WTC11 (cell line): ENCODE data around the gene CDKN2B. TPM values are rescaled to one million over a fixed set of nuclear protein-coding genes. Genes with fewer than 3 reads are reported as not detected.

Source experiments
- ATAC-seq: fragments of 200-7000 bp; cut with Tn5 transposase; 2 replicates; pipeline ENCODE4 v1.10.0; 2021; ENCODE audit warnings: mild to moderate bottlenecking, moderate library complexity
- CTCF ChIA-PET: fragments of 300-600 bp; sonication (Branson Sonifier 250); formaldehyde crosslinking; loops from one replicate; lab custom pipeline; 2021; ENCODE audit warnings: antibody characterized with exemption; lab: Charles Lee
- POLR2A ChIA-PET: fragments of 350-600 bp; sonication (Branson Sonifier 250); formaldehyde crosslinking; loops from one replicate; lab custom pipeline; 2021; ENCODE audit warnings: antibody characterized with exemption; lab: Charles Lee
- DNase-seq: peaks from one replicate; pipeline ENCODE4 v3.0.0; 2021; ENCODE audit warnings: low spot score
- H3K27ac Mint-ChIP-seq: 2 replicates; pipeline ENCODE4 v1.8.0; 2021; ENCODE audit warnings: mixed read lengths
- H3K27me3 Mint-ChIP-seq: 2 replicates; pipeline ENCODE4 v1.8.0; 2021; ENCODE audit warnings: low read depth, mild to moderate bottlenecking, moderate library complexity, mixed read lengths
- H3K36me3 Mint-ChIP-seq: 2 replicates; pipeline ENCODE4 v1.8.0; 2021; ENCODE audit warnings: mixed read lengths
- H3K4me1 Mint-ChIP-seq: 2 replicates; pipeline ENCODE4 v1.8.0; 2022; ENCODE audit warnings: mixed read lengths
- H3K4me3 Mint-ChIP-seq: 2 replicates; pipeline ENCODE4 v1.8.0; 2021; ENCODE audit warnings: mild to moderate bottlenecking, moderate library complexity, mixed read lengths
- H3K9me3 Mint-ChIP-seq: 2 replicates; pipeline ENCODE4 v1.8.0; 2021; ENCODE audit warnings: mixed read lengths
- CREB1 ChIP-seq: sonication (generic); formaldehyde crosslinking; IDR thresholded peaks from 2 replicates; pipeline ENCODE4 v1.8.0; 2023; ENCODE audit warnings: mild to moderate bottlenecking, missing genetic modification reagents
- E2F1 ChIP-seq: sonication (generic); formaldehyde crosslinking; IDR thresholded peaks from 2 replicates; pipeline ENCODE4 v1.8.0; 2022; ENCODE audit warnings: mild to moderate bottlenecking, missing genetic modification reagents
- E2F5 ChIP-seq: sonication (generic); formaldehyde crosslinking; IDR thresholded peaks from 2 replicates; pipeline ENCODE4 v1.8.1; 2022; ENCODE audit warnings: mild to moderate bottlenecking, moderate library complexity, missing genetic modification reagents
- ELF4 ChIP-seq: sonication (generic); formaldehyde crosslinking; IDR thresholded peaks from 2 replicates; pipeline ENCODE4 v1.8.1; 2022; ENCODE audit warnings: low read depth, mild to moderate bottlenecking, moderate library complexity, missing genetic modification reagents
- ERG ChIP-seq: fragments of 250-450 bp; sonication (Bioruptor Pico); IDR thresholded peaks from 2 replicates; pipeline ENCODE4 v1.8.0; 2021; ENCODE audit warnings: mild to moderate bottlenecking
- GRHL2 ChIP-seq: fragments of 250-450 bp; sonication (Bioruptor Pico); IDR thresholded peaks from 2 replicates; pipeline ENCODE4 v1.8.0; 2022; ENCODE audit warnings: mild to moderate bottlenecking, moderate library complexity; ENCODE audit not compliant: insufficient replicate concordance, severe bottlenecking
- IRF2 ChIP-seq: sonication (generic); formaldehyde crosslinking; IDR thresholded peaks from 2 replicates; pipeline ENCODE4 v1.8.0; 2022; ENCODE audit warnings: low read depth, missing genetic modification reagents, borderline replicate concordance
- NR1H2 ChIP-seq: sonication (generic); formaldehyde crosslinking; IDR thresholded peaks from 2 replicates; pipeline ENCODE4 v1.9.0; 2021; ENCODE audit warnings: mild to moderate bottlenecking, moderate library complexity, missing genetic modification reagents
- NR2C2 ChIP-seq: sonication (generic); formaldehyde crosslinking; IDR thresholded peaks from 2 replicates; pipeline ENCODE4 v1.8.0; 2022; ENCODE audit warnings: mild to moderate bottlenecking, missing genetic modification reagents
- RELA ChIP-seq: sonication (generic); formaldehyde crosslinking; IDR thresholded peaks from 2 replicates; pipeline ENCODE4 v1.8.1; 2022; ENCODE audit warnings: missing genetic modification reagents, mild to moderate bottlenecking, borderline replicate concordance
- SOX15 ChIP-seq: fragments of 250-450 bp; sonication (Bioruptor Pico); IDR thresholded peaks from 2 replicates; pipeline ENCODE4 v1.9.0; 2021; ENCODE audit warnings: mild to moderate bottlenecking
- TEAD1 ChIP-seq: sonication (generic); formaldehyde crosslinking; IDR thresholded peaks from 2 replicates; pipeline ENCODE4 v1.8.0; 2022; ENCODE audit warnings: mild to moderate bottlenecking, missing genetic modification reagents
- ZBTB21 ChIP-seq: sonication (generic); formaldehyde crosslinking; IDR thresholded peaks from 2 replicates; pipeline ENCODE4 v1.8.1; 2023; ENCODE audit warnings: mild to moderate bottlenecking, missing genetic modification reagents, borderline replicate concordance
- ZNF121 ChIP-seq: sonication (generic); formaldehyde crosslinking; IDR thresholded peaks from 2 replicates; pipeline ENCODE4 v1.8.0; 2023; ENCODE audit warnings: missing genetic modification reagents
- ZNF219 ChIP-seq: sonication (generic); formaldehyde crosslinking; IDR thresholded peaks from 2 replicates; pipeline ENCODE4 v1.8.0; 2023; ENCODE audit warnings: missing genetic modification reagents, mild to moderate bottlenecking, borderline replicate concordance
- ZNF263 ChIP-seq: sonication (generic); formaldehyde crosslinking; IDR thresholded peaks from 2 replicates; pipeline ENCODE4 v1.8.1; 2022; ENCODE audit warnings: low read depth, mild to moderate bottlenecking, moderate library complexity, missing genetic modification reagents
- ZNF317 ChIP-seq: sonication (generic); formaldehyde crosslinking; IDR thresholded peaks from 2 replicates; pipeline ENCODE4 v1.8.1; 2023; ENCODE audit warnings: low read depth, mild to moderate bottlenecking, moderate library complexity, missing genetic modification reagents, borderline replicate concordance
- ZNF671 ChIP-seq: fragments of 250-450 bp; sonication (Bioruptor Pico); IDR thresholded peaks from 2 replicates; pipeline ENCODE4 v1.8.0; 2021; ENCODE audit warnings: mild to moderate bottlenecking
- total RNA-seq: library from RNA; stranded (reverse); gene quantifications from 3 replicates; pipeline ENCODE4 v1.2.3, GENCODE V29; 2021
- TF ChIP-seq, protein P1 (sequence below): fragments of 250-450 bp; sonication (Bioruptor Pico); IDR thresholded peaks from 2 replicates; pipeline ENCODE4 v1.9.0; 2021; ENCODE audit warnings: mild to moderate bottlenecking
- TF ChIP-seq, protein P2 (sequence below): sonication (generic); formaldehyde crosslinking; IDR thresholded peaks from 2 replicates; pipeline ENCODE4 v1.8.0; 2022; ENCODE audit warnings: mild to moderate bottlenecking, missing genetic modification reagents
- TF ChIP-seq, protein P3 (sequence below): sonication (generic); formaldehyde crosslinking; IDR thresholded peaks from 2 replicates; pipeline ENCODE4 v1.8.1; 2023; ENCODE audit warnings: mild to moderate bottlenecking, missing genetic modification reagents

The CDKN2B gene
- total RNA-seq, 1 experiment from 2014 or later: 0.13 TPM

DNA sequence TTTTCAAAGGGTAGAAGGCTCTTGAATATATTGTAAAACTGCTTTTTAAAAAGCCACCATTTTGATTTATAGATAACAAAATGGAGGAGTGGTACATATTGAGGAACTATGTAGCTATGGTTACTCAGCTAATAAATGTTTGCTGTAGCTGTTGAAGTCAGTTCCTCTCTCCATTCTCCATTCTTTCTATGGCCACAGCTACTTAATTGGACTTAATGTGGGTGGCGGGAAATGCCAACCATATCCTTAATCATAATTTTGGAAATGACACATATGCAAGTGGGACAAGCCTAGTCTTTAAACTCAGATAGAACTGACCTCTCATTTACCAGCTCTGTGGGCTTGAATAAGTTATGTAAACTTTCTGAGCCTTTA is 25.6 kb downstream of the CDKN2B start (continued):
- TF ChIP-seq ZNF317 (CRISPR knock-in tag) (no peak), ZNF121 (no peak), ELF4 (no peak), IRF2 (CRISPR knock-in tag) (no peak), ERG (CRISPR knock-in tag) (no peak), NR2C2 (CRISPR knock-in tag) (no peak)

- ChIA-PET CTCF (interaction anchor here (1.4 to 1.5 kb wide), 2 partner anchors 14 to 25 kb away, joined by 3 to 5 read pairs; no protein-coding TSS in a partner anchor), POLR2A (no interaction called here)
- H3K27me3 Mint-ChIP-seq: peaks cover 98% of the 10 kb centered on the region
- no peak for ATAC-seq
- H3K27ac Mint-ChIP-seq: no peak overlapping the region
- H3K9me3 Mint-ChIP-seq: no peaks in the 10 kb centered on the region
- no peak for TF ChIP-seq IRF2 (CRISPR knock-in tag)
- TF ChIP-seq NR1H2: no peak
- TF ChIP-seq ZBTB21 (CRISPR knock-in tag): no peak
- no peak for TF ChIP-seq RELA (CRISPR knock-in tag)
- TF ChIP-seq TEAD1 (CRISPR knock-in tag): no peak
- TF ChIP-seq E2F1 (CRISPR knock-in tag): no peak
- no peak for TF ChIP-seq ZNF263 (CRISPR knock-in tag)
- TF ChIP-seq ZNF121: no peak
- no peak for TF ChIP-seq ZNF219 (CRISPR knock-in tag)
- TF ChIP-seq ZNF317 (CRISPR knock-in tag): no peak
- TF ChIP-seq ELF4: no peak
- no peak for TF ChIP-seq ZNF671 (CRISPR knock-in tag)
- no peak for TF ChIP-seq SOX15 (CRISPR knock-in tag)
- TF ChIP-seq, all 79 proteins: peak for 0
- no peak for DNase-seq
- Mint-ChIP-seq H3K4me1 (no peaks in the 10 kb centered on the region), H3K4me3 (no peak overlapping the region), H3K36me3 (no peaks in the 10 kb centered on the region)
Observed at GRCh38 chr9:21982861-21983560, 26.1 kb downstream of the CDKN2B start.

DNA sequence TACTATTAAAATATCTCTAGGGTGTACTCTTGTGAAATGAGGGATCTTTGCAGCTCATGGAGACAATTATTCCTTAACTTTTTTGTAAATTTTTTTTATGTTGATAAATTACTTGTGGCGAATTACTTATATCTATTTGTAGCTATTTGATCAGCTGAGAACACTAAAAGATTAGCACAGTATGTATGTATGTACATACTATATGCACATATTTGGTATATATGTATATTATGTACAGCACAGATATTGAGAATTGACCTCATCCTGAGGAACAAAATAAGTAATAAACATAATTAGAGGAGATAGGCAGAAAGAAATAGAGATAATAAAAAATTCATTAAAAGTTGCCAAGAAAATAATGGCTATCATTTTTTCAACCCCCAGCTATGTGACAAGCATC is 26.7 kb downstream of the CDKN2B start:
- DNase-seq (no peak), ATAC-seq (no peak)
- H3K4me1 Mint-ChIP-seq: no peaks in the 10 kb centered on the region
- TF ChIP-seq, protein P1, sequence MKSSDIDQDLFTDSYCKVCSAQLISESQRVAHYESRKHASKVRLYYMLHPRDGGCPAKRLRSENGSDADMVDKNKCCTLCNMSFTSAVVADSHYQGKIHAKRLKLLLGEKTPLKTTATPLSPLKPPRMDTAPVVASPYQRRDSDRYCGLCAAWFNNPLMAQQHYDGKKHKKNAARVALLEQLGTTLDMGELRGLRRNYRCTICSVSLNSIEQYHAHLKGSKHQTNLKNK (CRISPR knock-in tag): no peak
- TF ChIP-seq ZBTB21 (CRISPR knock-in tag) (no peak), GRHL2 (CRISPR knock-in tag) (no peak), NR1H2 (no peak), CREB1 (CRISPR knock-in tag) (no peak), E2F5 (CRISPR knock-in tag) (no peak), E2F1 (CRISPR knock-in tag) (no peak)
- TF ChIP-seq, protein P2, sequence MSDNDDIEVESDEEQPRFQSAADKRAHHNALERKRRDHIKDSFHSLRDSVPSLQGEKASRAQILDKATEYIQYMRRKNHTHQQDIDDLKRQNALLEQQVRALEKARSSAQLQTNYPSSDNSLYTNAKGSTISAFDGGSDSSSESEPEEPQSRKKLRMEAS: no peak
- TF ChIP-seq, protein P3, sequence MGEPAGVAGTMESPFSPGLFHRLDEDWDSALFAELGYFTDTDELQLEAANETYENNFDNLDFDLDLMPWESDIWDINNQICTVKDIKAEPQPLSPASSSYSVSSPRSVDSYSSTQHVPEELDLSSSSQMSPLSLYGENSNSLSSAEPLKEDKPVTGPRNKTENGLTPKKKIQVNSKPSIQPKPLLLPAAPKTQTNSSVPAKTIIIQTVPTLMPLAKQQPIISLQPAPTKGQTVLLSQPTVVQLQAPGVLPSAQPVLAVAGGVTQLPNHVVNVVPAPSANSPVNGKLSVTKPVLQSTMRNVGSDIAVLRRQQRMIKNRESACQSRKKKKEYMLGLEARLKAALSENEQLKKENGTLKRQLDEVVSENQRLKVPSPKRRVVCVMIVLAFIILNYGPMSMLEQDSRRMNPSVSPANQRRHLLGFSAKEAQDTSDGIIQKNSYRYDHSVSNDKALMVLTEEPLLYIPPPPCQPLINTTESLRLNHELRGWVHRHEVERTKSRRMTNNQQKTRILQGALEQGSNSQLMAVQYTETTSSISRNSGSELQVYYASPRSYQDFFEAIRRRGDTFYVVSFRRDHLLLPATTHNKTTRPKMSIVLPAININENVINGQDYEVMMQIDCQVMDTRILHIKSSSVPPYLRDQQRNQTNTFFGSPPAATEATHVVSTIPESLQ (CRISPR knock-in tag): no peak
- no peaks in the 10 kb centered on the region for H3K9me3 Mint-ChIP-seq
- H3K27me3 Mint-ChIP-seq: peaks cover 98% of the 10 kb centered on the region
- no peak overlapping the region for H3K27ac Mint-ChIP-seq
- H3K4me3 Mint-ChIP-seq: no peak overlapping the region
- H3K36me3 Mint-ChIP-seq: no peaks in the 10 kb centered on the region
- CTCF ChIA-PET: interaction anchor here (1.5 kb wide), 1 partner anchor 13 kb away, joined by 3 read pairs; no protein-coding TSS in a partner anchor
- POLR2A ChIA-PET: no interaction called here
